ENCODE measurements around the gene ZBTB38.

ZBTB38 gene

GRCh38 chr3:141367038-141367730, 1.1 kb upstream of the ZBTB38 start:
- DNase-seq, result peak; percentile 97

- DNase-seq, result peak; percentile 73
These were observed 856 bp downstream of the ZBTB38 start for GRCh38 chr3:141368925-141369794.

GRCh38 chr3:141370065-141370533, 1.8 kb downstream of the ZBTB38 start:
- peak; percentile 89 for DNase-seq

GRCh38 chr3:141371882-141372281, 3.6 kb downstream of the ZBTB38 start:
- DNase-seq, result no peak

GRCh38 chr3:141372656-141373055, 4.4 kb downstream of the ZBTB38 start:
- DNase-seq, result no peak

- DNase-seq, result no peak
These were observed 4.9 kb downstream of the ZBTB38 start for GRCh38 chr3:141373232-141373631.

- peak; percentile 40 for DNase-seq
These were observed 5.6 kb downstream of the ZBTB38 start for GRCh38 chr3:141373768-141374526.

- no peak for DNase-seq
These were observed 7.3 kb downstream of the ZBTB38 start for GRCh38 chr3:141375381-141376301.

- DNase-seq, result no peak
These were observed 9.1 kb downstream of the ZBTB38 start for GRCh38 chr3:141377377-141377776.

GRCh38 chr3:141378556-141378955, 10.3 kb downstream of the ZBTB38 start:
- no peak for DNase-seq

GRCh38 chr3:141379250-141379966, 11.1 kb downstream of the ZBTB38 start:
- DNase-seq, result no peak

GRCh38 chr3:141380279-141380678, 12.0 kb downstream of the ZBTB38 start:
- no peak for DNase-seq

GRCh38 chr3:141380987-141381386, 12.7 kb downstream of the ZBTB38 start:
- DNase-seq, result no peak

- no peak for DNase-seq
These were observed 14.3 kb downstream of the ZBTB38 start for GRCh38 chr3:141382571-141382970.

GRCh38 chr3:141383555-141384129, 15.3 kb downstream of the ZBTB38 start:
- peak; percentile 53 for DNase-seq

GRCh38 chr3:141384157-141384556, 15.9 kb downstream of the ZBTB38 start:
- DNase-seq, result peak; percentile 78

- DNase-seq, result no peak
These were observed 16.3 kb downstream of the ZBTB38 start for GRCh38 chr3:141384575-141384974.

GRCh38 chr3:141385406-141386125, 17.3 kb downstream of the ZBTB38 start:
- no peak for DNase-seq

- no peak for DNase-seq
These were observed 17.8 kb downstream of the ZBTB38 start for GRCh38 chr3:141386126-141386488.

- no peak for DNase-seq
These were observed 18.4 kb downstream of the ZBTB38 start for GRCh38 chr3:141386611-141387111.

All from fibroblast of skin of back (primary cell).